ENCODE measurements around the gene GABRA6.

Gene GABRA6

DNA sequence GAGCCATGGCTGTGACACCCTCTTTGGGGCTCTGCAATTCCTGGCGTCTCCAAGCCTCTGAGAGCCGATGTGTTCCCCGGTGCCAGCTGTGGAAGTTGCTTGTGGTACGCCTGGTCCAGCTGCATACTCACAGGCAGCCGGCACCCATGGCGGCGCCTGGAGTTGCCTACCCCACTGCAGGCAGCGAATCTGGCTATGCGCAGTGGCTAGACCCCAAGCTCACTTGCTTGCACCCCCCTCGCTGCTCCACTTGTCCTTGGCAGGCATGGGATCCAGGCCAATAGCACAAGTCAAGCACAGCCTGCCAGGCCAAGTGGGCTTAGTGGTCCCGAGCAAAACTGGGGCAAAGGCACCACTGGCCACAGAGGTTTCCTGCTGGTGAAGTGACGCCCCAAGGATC lies 24.7 kb upstream of the GABRA6 start:
- ATAC-seq, result no peak
- no peak for TF ChIP-seq BACH2 (CRISPR knock-in tag; IDR thresholded peaks at IDR 0.05; ENCODE audit: borderline replicate concordance)
- TF ChIP-seq TOX (CRISPR knock-in tag; IDR thresholded peaks at IDR 0.05; ENCODE audit: borderline replicate concordance), result no peak
- no peak for TF ChIP-seq ZNF70 (CRISPR knock-in tag; IDR thresholded peaks at IDR 0.05)
- no peak for TF ChIP-seq PPARA (CRISPR knock-in tag; IDR thresholded peaks at IDR 0.05; ENCODE audit: borderline replicate concordance)
- TF ChIP-seq ZC3H10 (CRISPR knock-in tag; IDR thresholded peaks at IDR 0.05), result no peak
- TF ChIP-seq, protein P1, sequence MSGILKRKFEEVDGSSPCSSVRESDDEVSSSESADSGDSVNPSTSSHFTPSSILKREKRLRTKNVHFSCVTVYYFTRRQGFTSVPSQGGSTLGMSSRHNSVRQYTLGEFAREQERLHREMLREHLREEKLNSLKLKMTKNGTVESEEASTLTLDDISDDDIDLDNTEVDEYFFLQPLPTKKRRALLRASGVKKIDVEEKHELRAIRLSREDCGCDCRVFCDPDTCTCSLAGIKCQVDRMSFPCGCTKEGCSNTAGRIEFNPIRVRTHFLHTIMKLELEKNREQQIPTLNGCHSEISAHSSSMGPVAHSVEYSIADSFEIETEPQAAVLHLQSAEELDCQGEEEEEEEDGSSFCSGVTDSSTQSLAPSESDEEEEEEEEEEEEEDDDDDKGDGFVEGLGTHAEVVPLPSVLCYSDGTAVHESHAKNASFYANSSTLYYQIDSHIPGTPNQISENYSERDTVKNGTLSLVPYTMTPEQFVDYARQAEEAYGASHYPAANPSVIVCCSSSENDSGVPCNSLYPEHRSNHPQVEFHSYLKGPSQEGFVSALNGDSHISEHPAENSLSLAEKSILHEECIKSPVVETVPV (CRISPR knock-in tag; IDR thresholded peaks at IDR 0.05), result no peak
- no peak for TF ChIP-seq ISL1 (CRISPR knock-in tag; IDR thresholded peaks at IDR 0.05)
- no peak for TF ChIP-seq GLIS3 (CRISPR knock-in tag; IDR thresholded peaks at IDR 0.05)
- TF ChIP-seq, protein P2, sequence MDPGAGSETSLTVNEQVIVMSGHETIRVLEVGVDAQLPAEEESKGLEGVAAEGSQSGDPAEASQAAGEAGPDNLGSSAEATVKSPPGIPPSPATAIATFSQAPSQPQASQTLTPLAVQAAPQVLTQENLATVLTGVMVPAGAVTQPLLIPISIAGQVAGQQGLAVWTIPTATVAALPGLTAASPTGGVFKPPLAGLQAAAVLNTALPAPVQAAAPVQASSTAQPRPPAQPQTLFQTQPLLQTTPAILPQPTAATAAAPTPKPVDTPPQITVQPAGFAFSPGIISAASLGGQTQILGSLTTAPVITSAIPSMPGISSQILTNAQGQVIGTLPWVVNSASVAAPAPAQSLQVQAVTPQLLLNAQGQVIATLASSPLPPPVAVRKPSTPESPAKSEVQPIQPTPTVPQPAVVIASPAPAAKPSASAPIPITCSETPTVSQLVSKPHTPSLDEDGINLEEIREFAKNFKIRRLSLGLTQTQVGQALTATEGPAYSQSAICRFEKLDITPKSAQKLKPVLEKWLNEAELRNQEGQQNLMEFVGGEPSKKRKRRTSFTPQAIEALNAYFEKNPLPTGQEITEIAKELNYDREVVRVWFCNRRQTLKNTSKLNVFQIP (CRISPR knock-in tag; IDR thresholded peaks at IDR 0.05; ENCODE audit: borderline replicate concordance, low read depth), result no peak
- no peak for TF ChIP-seq ZNF8 (CRISPR knock-in tag; IDR thresholded peaks at IDR 0.05)
- TF ChIP-seq TCF4 (CRISPR knock-in tag; IDR thresholded peaks at IDR 0.05; ENCODE audit: borderline replicate concordance), result no peak
- TF ChIP-seq, protein P3, sequence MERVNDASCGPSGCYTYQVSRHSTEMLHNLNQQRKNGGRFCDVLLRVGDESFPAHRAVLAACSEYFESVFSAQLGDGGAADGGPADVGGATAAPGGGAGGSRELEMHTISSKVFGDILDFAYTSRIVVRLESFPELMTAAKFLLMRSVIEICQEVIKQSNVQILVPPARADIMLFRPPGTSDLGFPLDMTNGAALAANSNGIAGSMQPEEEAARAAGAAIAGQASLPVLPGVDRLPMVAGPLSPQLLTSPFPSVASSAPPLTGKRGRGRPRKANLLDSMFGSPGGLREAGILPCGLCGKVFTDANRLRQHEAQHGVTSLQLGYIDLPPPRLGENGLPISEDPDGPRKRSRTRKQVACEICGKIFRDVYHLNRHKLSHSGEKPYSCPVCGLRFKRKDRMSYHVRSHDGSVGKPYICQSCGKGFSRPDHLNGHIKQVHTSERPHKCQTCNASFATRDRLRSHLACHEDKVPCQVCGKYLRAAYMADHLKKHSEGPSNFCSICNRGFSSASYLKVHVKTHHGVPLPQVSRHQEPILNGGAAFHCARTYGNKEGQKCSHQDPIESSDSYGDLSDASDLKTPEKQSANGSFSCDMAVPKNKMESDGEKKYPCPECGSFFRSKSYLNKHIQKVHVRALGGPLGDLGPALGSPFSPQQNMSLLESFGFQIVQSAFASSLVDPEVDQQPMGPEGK (CRISPR knock-in tag; IDR thresholded peaks at IDR 0.05; ENCODE audit: borderline replicate concordance), result no peak
- TF ChIP-seq OSR1 (CRISPR knock-in tag; IDR thresholded peaks at IDR 0.05), result no peak

DNA sequence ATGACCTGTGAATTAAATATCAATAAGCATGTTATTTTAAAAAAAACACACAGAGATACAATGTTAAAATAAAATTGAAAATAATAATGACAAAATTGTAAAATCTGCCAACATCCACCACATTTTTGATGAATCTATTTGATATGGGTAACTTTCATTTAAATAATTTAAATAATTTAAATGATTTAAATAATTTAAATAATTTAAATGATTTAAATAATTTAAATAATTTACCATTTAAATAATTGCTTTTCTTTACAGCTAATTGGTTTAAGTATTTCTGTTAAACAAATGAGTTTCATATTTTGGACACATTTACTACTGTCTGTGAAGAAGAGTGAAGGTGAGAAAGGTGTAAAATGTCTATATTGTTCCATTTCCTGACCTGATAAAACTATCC lies 22.1 kb upstream of the GABRA6 start:
- ATAC-seq, result no peak
- no peak for TF ChIP-seq GLIS3 (CRISPR knock-in tag; IDR thresholded peaks at IDR 0.05)

DNA sequence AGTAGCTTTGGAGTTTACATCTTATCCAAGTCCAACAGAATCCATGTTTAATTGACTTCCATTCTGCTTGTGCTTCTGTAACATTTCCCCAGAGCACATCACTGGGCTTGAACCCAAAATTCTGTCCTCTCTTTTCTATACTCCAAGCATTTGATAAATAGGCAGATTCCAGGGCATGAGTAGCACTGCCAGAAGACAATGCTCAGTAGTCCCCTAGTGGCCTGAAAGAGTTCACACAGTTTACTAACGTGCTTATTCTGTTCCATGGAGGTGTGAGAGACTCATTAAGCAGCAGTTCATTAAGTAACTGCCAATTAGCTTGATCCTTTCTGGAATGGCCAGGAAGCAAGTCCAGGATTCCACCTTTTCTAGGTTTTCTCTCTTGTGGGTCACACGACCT lies 9.4 kb upstream of the GABRA6 start:
- ATAC-seq, result peak; percentile 69

DNA sequence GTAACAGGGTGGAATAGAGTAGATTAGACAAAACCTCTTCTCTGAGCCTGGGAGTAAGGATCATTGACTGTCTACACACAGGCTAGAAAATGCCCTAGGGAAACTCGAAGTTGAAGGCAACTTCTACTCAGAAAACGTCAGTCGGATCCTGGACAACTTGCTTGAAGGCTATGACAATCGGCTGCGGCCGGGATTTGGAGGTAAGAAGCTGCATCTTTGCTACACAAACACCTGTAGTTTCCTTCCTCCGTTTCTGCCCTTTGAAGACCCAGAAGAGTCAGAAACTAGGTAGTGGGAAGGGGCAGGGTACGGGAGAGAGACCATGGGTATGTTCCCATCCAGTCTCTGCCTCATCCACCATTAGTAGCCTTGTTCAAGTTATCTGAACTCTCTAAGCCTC lies 628 bp downstream of the GABRA6 start:
- TF ChIP-seq ZFP30 (CRISPR knock-in tag; IDR thresholded peaks at IDR 0.05), result no peak
- no peak for TF ChIP-seq ZC3H10 (CRISPR knock-in tag; IDR thresholded peaks at IDR 0.05)
- ATAC-seq, result no peak

More for the DNA sequence above, 9.4 kb upstream of the GABRA6 start:
- TF ChIP-seq, protein P1 (CRISPR knock-in tag; IDR thresholded peaks at IDR 0.05), result no peak
- TF ChIP-seq RARB (CRISPR knock-in tag; IDR thresholded peaks at IDR 0.05) (no peak), PPARA (CRISPR knock-in tag; IDR thresholded peaks at IDR 0.05; ENCODE audit: borderline replicate concordance) (no peak), TOX (CRISPR knock-in tag; IDR thresholded peaks at IDR 0.05; ENCODE audit: borderline replicate concordance) (no peak)

DNA sequence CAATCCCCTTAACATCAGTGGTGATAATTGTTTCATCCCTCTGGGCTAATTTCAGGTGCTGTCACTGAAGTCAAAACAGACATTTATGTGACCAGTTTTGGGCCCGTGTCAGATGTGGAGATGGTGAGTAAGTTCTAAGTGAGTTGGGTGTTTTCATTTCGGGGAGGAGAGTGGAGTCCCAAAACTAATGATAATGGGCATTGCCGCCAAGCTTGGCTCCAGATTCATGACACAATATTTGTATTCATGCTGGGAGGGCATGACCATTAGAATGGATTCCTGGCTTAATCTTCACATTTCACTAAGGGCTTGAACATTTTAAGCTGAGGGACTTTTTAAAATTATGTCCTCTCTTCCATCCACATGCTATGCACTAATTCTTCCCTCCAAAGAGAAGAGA lies 1.4 kb downstream of the GABRA6 start:
- TF ChIP-seq ZNF8 (CRISPR knock-in tag; IDR thresholded peaks at IDR 0.05) (no peak), ZNF70 (CRISPR knock-in tag; IDR thresholded peaks at IDR 0.05) (no peak), ZNF565 (CRISPR knock-in tag; conservative IDR thresholded peaks at IDR 0.05; ENCODE audit: low read depth) (no peak), TCF4 (CRISPR knock-in tag; IDR thresholded peaks at IDR 0.05; ENCODE audit: borderline replicate concordance) (no peak), GLIS3 (CRISPR knock-in tag; IDR thresholded peaks at IDR 0.05) (no peak), BACH2 (CRISPR knock-in tag; IDR thresholded peaks at IDR 0.05; ENCODE audit: borderline replicate concordance) (no peak)
- no peak for ATAC-seq

DNA sequence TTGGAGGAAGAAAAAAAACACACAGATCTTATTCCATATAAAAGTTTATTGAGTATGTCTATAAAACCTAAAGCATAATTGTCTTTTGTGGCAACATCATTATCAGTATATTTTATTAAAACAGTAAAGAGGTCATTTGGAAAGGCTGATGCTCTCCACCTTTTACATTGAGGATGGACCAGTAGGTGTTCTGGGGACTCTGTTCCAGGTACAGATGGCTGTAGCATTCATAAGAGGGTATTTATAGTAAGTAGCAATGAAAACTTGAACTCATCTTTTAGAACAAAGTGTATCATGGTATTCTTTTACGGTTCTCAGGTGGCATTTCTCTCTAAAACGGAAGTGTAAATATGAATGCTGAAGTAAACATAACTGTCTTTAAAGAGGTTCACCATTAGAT lies 1.8 kb downstream of the GABRA6 start:
- TF ChIP-seq ESRRG (CRISPR knock-in tag; IDR thresholded peaks at IDR 0.05) (no peak), ZC3H10 (CRISPR knock-in tag; IDR thresholded peaks at IDR 0.05) (no peak), ZNF8 (CRISPR knock-in tag; IDR thresholded peaks at IDR 0.05) (no peak), ZNF565 (CRISPR knock-in tag; conservative IDR thresholded peaks at IDR 0.05; ENCODE audit: low read depth) (no peak), TCF4 (CRISPR knock-in tag; IDR thresholded peaks at IDR 0.05; ENCODE audit: borderline replicate concordance) (no peak)
- ATAC-seq, result no peak

All from SK-N-SH treated with all-trans-retinoic acid at 6 μM for 48 hours (cell line).